WI38 (cell line): ENCODE results near the gene SPTLC2.

ENCODE experiments used
- H3K4me3 ChIP-seq: 2 replicates; pipeline ENCODE4 v1.5.1; 2011; ENCODE audit warnings: low read depth, mild to moderate bottlenecking, control low read depth, low read length
- CTCF ChIP-seq: IDR thresholded peaks from 2 replicates; pipeline ENCODE4 v1.5.1; 2012; ENCODE audit warnings: low read depth, mild to moderate bottlenecking, control low read depth, low read length

SPTLC2 gene

DNA sequence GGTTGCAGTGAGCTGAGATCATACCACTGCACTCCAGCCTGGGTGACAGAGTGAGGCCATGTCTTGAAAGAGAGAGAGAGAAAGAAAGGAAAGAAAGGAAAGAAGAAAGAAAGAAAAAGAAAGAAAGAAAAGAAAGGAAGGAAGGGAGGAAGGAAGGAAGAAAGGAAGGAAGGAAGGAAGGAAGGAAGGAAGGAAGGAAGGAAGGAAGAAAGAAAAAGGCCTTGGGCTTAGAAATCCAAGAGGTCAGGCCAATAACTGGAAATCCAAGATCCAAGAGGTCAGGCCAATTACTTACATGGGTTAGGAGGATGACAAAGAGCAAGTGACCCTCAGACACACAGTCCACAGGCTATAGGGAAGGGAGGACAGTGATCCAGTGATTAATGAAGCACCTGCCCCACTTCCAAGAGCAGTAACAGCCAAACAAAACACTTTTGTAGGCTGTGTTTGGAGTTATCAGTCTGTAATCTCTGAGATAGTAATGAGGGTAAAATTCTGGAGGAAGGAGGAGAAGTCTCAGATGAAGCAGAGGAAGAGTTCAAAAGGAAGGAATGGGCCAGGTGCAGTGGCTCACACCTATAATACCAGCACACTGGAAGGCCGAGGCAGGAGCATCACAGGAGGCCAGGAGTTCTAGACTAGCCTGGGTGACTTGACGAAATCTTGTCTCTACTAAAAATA, 32.2 kb upstream of the SPTLC2 start:
- no peak overlapping the region for H3K4me3 ChIP-seq
- no peak for TF ChIP-seq CTCF

DNA sequence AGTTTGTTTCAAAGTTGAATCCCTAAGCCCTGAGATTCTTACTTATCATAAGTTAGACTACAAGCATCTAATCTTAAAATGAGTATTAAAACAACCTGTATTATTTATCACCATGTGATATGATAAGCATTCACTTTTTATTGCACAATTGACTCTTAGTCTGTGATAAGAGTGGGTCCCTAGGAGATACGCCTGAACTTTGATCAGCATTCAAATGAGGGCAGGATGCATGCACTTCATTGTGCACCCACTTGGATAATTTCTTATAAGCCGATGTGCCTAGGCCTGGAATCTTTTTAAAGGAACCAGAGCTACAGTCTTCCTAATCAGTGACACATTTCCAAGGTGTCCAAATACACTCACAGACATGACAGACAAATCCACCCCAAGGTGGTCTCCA, 31.4 kb upstream of the SPTLC2 start:
- no peak overlapping the region for H3K4me3 ChIP-seq
- TF ChIP-seq CTCF, result no peak

DNA sequence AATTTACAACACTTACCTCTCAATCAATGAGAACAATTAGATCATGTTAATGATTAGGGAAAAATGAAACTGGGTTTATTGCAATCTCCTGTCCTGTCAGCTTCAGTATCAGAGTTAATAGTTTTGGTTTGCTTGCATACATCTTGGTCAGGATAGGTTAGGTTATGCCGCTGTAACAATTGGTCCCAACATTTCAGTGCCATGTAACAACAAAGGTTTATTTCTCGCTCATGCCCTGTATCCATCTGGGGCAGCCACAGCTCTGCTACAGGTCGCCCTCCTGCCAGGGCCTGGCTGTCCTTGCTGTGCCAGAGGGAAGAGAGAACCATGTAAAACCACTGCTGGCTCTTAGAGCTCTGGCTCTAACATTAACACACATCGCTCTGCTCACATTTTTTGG, 30.5 kb upstream of the SPTLC2 start:
- TF ChIP-seq CTCF, result no peak
- H3K4me3 ChIP-seq, result no peak overlapping the region

DNA sequence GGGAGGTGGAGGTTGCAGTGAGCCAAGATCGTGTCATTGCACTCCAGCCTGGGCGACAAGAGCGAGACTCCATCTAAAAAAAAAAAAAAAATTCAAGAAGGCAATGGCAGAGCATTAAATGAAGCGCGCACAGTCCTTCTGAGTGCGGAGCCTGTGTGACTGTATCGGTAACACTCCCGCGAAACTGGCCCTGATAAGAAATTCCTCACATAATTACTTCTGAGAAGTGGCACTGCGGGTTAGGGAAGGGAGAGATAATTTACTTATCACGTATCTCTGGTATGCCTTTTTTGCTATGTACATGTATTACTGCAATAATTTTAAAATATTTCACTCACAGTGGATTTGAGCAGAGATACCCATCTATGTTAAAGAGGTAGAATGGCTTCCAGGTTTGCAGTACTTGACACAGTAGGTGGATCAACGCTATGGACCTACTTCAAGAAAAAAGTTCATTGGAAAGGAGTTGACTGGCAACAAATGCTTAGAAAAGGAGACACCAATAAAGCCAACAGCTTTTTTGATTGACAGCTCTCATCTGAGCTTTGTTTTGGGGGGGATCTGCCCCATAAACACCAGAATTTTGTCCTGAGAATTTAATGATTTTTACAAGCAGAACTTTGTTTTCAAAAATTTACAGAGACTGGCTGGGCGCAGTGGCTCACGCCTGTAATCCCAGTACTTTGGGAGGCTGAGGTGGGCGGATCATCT, 29.2 kb upstream of the SPTLC2 start:
- TF ChIP-seq CTCF, result no peak
- no peak overlapping the region for H3K4me3 ChIP-seq

DNA sequence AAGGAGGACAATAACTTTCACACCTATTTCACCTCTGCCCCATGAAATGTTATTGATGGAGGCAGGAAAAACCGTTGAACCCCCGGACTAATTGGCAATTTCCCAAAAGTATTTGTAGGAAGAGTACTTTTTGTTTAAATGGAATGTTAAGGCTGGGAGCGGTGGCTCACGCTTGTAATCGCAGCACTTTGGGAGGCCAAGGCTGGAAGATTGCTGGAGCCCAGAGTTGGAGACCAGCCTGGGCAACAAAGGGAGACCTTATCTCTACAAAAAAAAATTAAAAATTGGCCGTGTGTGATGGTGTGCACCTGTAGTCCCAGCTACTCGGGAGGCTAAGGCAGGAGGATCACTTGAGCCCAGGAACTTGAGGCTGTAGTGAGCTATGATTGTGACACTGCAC, 26.0 kb upstream of the SPTLC2 start:
- TF ChIP-seq CTCF, result no peak

DNA sequence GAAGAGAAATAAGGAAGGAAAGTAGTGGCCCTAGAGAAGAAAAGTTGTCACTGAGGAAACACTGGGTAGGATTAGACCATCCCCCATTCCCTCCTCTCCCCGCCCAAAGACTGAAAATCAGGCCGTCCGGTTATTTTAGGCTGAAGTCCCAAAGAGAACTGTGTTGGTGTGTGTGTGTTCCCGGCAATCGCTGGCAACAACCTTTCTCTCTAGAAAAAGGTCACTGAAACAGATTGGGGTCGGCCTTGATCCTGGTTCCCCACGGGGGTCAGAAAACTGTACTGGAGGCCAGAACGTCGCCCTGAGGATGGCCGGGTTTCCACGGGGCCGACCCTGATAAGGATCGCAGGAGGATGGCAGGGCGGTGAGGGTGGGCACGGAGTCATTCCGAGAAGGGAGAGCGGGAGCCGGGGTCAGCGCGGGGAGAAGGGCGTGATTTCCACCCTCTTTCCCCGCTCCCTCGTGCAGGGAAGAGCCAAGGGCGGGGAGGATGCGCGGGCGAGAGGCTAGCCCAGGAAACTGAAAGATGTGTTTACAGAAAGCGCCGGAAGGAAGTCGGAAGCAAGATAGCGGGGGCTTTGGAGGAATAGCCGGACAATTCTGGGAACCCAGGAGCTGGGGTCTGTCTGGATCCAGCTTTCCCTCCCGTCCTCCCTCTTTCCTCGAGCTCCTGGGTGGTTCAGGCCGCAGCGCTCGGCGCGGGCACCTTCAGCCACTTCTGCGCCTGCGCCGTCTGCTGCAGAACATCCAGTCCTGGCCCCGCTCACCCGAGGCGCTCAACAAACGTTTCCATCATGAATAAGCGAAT, 25.3 kb upstream of the SPTLC2 start:
- no peak overlapping the region for H3K4me3 ChIP-seq
- TF ChIP-seq CTCF, result no peak

More for the DNA sequence above, 26.0 kb upstream of the SPTLC2 start:
- no peak overlapping the region for H3K4me3 ChIP-seq
